HL-60/S4 treated with retinoic acid at 250 ng/mL for 4 days and 3 days (cell line): ENCODE data around the gene CD63.

Experiments
- in situ Hi-C: fragments of 300-500 bp; cut with MboI; formaldehyde crosslinking; loops from 2 replicates; pipeline ENCODE4 v1.7.0; 2022; ENCODE audit warnings: low sequenced_read_pairs

CD63 gene

DNA sequence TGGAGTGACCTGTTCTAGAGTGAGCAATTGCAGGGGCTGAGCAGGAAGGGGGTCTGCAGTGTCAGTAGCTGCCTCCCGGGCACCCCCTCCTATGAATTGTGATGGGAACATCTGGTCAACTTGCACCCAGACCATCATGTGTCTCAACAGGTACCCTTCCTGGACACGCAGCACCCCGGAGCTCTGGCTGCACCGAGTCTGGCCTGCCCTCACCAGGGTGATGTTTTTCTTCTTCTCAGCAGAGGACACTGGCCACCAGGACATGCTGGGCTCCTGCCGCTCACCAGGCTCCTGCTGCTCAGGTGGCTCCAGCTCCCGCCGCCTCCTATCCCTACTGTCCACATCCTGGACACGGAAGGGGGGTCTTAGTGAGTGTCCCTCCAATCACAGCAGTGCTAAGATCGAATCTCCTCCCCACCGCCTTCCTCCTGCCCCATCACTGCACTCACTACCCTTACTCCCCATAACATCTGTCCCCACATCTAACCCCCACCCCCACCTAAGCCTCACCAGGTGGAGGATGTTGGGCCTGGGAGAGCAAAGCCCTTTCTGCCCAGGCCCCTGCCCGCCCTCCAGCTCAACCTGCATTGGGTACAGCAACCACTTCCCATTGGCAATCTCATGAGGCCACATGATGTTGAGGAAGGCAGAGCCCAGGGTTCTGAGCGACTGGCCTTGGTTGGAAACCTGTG, 36.0 kb downstream of the CD63 start:
- in situ Hi-C loops = no loop called here

DNA sequence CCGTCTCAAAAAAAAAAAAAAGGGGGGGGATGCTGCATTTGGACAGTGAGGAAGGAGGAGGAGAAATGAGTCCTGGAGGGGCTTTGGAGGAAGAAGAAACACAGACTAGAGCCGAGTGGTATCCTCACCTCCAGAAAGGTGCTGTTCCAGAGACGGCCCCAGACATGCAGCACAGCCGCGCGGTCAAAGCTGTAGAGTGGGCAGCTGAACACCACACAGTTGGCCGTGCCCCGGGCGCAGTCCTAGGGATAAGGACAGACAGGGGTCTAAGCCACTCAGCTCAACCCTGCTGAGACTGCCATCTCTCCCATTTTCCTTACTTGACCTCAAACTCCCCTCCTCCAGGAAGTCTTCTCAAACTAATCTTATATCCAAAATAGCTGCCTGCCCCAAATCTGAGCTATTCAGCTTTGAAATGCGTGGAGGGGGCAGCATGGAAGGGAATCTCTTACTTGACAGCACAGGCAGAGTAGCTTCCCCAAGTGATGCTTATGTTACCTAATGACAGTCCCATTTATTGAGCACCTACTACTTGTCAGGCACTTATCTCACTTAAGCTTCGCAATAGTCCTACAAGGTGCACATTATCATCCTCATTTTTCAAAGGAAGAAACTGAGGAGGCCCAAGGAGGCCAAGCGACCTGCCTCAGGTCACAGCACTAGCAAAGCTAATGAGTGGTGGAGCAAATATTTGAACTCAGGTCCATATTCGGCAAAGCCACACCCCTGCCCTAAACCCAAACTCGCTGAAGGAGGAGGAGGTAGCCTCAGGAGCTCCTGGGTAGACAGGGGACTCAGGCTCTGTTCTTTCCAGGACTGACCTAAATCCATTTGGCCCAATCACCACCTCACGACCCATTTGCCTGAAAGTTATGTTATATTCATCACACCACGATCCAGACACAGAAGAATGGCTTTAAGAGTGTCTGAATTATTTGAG, 39.8 kb downstream of the CD63 start:
- in situ Hi-C loops = no loop called here

DNA sequence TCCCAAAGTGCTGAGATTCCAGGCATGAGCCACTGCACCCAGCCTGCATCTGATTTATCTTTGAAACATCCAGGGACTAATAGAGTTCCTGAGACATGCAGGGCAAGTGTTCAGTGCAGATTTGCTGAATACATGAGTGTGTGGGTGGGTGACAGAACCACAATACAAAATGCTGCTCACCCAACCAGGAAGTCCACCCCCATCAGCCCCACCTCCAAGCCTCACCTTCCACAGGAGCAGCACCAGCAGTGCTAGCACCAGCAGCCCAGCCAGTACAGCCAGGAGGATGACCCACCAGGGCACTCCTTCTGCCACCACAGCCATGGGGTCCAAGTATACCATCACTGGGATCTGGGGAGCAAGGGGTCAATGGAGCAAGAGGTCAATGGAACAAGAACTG, 41.1 kb downstream of the CD63 start:
- in situ Hi-C loops = no loop called here

DNA sequence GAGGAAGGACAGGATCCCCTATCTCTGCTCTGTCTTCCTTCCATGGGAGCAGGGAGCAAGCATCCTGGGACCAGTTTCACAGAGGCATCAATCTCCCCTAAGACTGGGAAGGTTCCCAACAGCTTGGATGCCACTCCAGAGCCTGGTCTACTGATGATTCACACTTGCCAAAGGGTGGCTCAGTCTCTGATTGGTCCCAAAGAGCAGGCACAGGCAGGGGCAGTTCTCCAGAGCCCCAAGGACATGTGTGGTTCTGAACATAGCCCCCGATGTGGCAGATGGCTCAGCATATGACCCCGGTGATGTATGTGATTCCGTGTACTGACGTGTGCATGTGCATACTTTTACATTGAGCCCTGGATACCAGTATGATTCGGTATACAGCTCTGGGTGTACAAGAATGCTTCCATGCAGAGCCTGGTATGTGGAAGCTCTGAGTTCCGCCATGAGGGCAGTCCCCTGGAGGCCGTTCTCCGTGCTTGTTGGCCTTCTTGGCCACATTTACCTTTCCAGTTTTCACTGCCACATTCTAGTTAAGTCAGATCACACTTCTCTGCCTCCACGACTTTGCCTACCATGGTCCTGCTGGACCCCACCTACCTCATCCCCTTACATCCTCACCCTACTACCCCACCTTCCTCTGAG, 42.3 kb downstream of the CD63 start:
- in situ Hi-C loops = no loop called here

DNA sequence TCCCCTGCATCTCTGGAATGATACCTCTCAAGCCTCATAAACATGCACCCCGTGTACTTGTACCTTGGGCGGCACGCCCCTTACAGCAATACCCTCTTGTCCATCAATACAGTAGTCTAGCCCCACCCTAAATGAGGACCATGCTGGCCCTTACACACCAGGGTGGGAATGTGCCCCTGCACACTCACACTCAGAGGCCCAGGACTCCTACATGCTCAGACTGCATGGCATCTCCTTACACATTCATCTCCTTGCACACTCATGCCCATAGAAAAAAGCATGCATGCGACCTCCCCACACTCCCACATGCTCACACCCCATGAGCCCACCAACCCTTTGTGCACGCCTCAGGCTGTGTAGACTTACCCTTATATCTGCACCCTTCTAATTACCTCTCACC, 43.1 kb downstream of the CD63 start:
- in situ Hi-C loops = no loop called here

- in situ Hi-C loops = no loop called here
Observed at GRCh38 chr12:55684761-55685370, 43.9 kb downstream of the CD63 start.

DNA sequence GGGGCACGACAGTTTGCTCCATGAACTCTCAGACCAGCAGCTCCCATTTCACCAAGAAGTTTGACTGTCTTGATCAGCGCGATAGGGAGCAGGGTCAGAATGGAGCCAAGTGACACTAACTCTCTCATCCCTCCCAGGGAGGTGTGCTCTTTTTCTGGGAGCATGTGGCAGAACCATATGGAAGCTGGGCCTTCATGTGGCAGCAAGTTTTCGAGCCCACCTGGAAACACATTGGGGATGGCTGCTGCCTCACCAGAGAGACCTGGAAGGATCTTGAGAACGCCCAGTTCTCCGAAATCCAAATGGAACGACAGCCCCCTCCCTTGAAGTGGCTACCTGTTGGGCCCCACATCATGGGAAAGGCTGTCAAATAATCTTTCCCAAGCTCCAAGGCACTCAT, 45.1 kb downstream of the CD63 start:
- in situ Hi-C loops = no loop called here

GRCh38 chr12:55682087-55682796, 46.6 kb downstream of the CD63 start:
- in situ Hi-C loops = no loop called here

DNA sequence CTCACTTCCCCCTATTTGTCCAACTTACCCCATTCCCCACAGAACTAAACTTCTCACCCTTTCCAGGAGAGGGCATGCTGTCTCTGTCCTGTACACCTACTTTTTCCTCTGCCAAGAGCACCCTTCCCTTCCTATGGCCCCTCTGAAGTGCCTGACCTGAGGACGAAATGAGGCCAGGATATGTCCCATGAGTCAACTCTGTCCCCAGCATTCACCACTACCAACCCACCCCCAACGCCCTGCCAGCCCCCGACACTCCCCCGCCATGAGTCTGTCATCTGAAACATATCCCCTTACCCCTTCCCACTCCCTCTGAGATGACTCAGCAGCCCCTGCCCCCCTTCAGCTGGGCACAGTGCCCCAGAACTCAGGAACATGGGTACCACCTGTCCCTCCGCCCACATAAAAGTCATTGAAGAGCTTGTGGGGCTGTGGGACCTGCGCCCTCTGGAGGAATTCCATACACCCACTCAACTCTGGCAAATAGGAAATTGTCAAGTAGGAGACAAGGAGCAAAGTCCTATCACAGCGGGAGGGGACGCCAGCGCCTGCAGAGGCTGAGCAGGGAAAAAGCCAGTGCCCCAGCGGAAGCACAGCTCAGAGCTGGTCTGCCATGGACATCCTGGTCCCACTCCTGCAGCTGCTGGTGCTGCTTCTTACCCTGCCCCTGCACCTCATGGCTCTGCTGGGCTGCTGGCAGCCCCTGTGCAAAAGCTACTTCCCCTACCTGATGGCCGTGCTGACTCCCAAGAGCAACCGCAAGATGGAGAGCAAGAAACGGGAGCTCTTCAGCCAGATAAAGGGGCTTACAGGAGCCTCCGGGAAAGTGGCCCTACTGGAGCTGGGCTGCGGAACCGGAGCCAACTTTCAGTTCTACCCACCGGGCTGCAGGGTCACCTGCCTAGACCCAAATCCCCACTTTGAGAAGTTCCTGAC, 47.4 kb downstream of the CD63 start:
- in situ Hi-C loops = no loop called here

- in situ Hi-C loops = no loop called here
Observed at GRCh38 chr12:55679691-55680090, 49.1 kb downstream of the CD63 start.

- in situ Hi-C loops = no loop called here
Observed at GRCh38 chr12:55676707-55677106, 52.1 kb downstream of the CD63 start.

- in situ Hi-C loops = no loop called here
Observed at GRCh38 chr12:55675666-55676065, 53.1 kb downstream of the CD63 start.
